ENCODE results near the gene SLC4A3. TPM values are rescaled to one million over a fixed set of nuclear protein-coding genes. Genes with fewer than 3 reads are reported as not detected.
"Not testable (repeated sequence)": the region's sequence is repeated elsewhere in the genome, so short reads cannot be mapped to it uniquely, and the experiment has no call there.

The SLC4A3 gene
- total and polyA plus RNA-seq, 10 donors: 0.71 to 9.2 (median 3.0) TPM

GRCh38 chr2:219650426-219651248 lies 23.2 kb downstream of the SLC4A3 start:
- TF ChIP-seq POLR2AphosphoS5 (IDR thresholded peaks at IDR 0.05) (no peak), POLR2A (IDR thresholded peaks at IDR 0.05) (no peak), CTCF (IDR thresholded peaks at IDR 0.05 in 8 of 11, conservative IDR thresholded peaks at IDR 0.05 in 3 of 11) (no peak)
- Histone ChIP-seq H3K9me3 (peaks cover 0 to 14% (median 0%) of the 10 kb centered on the region in 8 donors), H3K4me3 (no peak overlapping the region), H3K4me1 (no peaks in the 10 kb centered on the region), H3K27ac (no peak overlapping the region), H3K27me3 (replicated peaks in 1 of 7) (peaks cover 0 to 75% (median 14%) of the 10 kb centered on the region in 7 donors), H3K36me3 (no peaks in the 10 kb centered on the region)
- intact Hi-C loops (cut with DNase I; ENCODE audit: low total_unique reads): no loop called here
- WGBS, 5 donors: 66 to 86% (median 69%) methylated on average over 7 to 8 of the region's 8 CpGs
- no peak for DNase-seq

- Histone ChIP-seq H3K27me3 (replicated peaks in 1 of 7) (peaks cover 0 to 80% (median 17%) of the 10 kb centered on the region in 7 donors), H3K9me3 (peaks cover 0 to 14% (median 0%) of the 10 kb centered on the region in 8 donors)
- H3K4me3 ChIP-seq; H3K36me3 ChIP-seq; DNase-seq; intact Hi-C loops (cut with DNase I; ENCODE audit: low total_unique reads); H3K4me1 ChIP-seq; H3K27ac ChIP-seq: not testable (repeated sequence)
- 78 to 80% (median 80%) methylated on average over 6 of the region's 6 CpGs for WGBS, 5 donors
Observed at GRCh38 chr2:219651656-219652055, 24.2 kb downstream of the SLC4A3 start.

- no peak overlapping the region for H3K27ac ChIP-seq
- H3K9me3 ChIP-seq: peaks cover 0 to 28% (median 13%) of the 10 kb centered on the region in 8 donors
- H3K4me1 ChIP-seq: no peaks in the 10 kb centered on the region
- intact Hi-C loops (cut with DNase I; ENCODE audit: low total_unique reads): no loop called here
- no peak for DNase-seq
- H3K27me3 ChIP-seq (replicated peaks in 1 of 7): peaks cover 0 to 62% (median 13%) of the 10 kb centered on the region in 7 donors
- H3K4me3 ChIP-seq: no peak overlapping the region
- no peaks in the 10 kb centered on the region for H3K36me3 ChIP-seq
- WGBS, 5 donors: 90 to 97% (median 95%) methylated on average over 1 of the region's 1 CpG
- TF ChIP-seq POLR2AphosphoS5 (IDR thresholded peaks at IDR 0.05) (no peak), POLR2A (IDR thresholded peaks at IDR 0.05) (no peak), CTCF (IDR thresholded peaks at IDR 0.05 in 8 of 11, conservative IDR thresholded peaks at IDR 0.05 in 3 of 11) (no peak)
Observed at GRCh38 chr2:219656526-219656925, 29.1 kb downstream of the SLC4A3 start.

- Histone ChIP-seq H3K9me3 (peaks cover 0 to 29% (median 18%) of the 10 kb centered on the region in 8 donors), H3K27ac (no peak overlapping the region), H3K36me3 (no peaks in the 10 kb centered on the region), H3K4me3 (no peak overlapping the region), H3K4me1 (no peaks in the 10 kb centered on the region), H3K27me3 (replicated peaks in 1 of 7) (peaks cover 0 to 52% (median 13%) of the 10 kb centered on the region in 7 donors)
- intact Hi-C loops (cut with DNase I; ENCODE audit: low total_unique reads): no loop called here
- WGBS, 5 donors: 76 to 83% (median 78%) methylated on average over 7 of the region's 7 CpGs
- TF ChIP-seq POLR2AphosphoS5 (IDR thresholded peaks at IDR 0.05) (no peak), CTCF (IDR thresholded peaks at IDR 0.05 in 8 of 11, conservative IDR thresholded peaks at IDR 0.05 in 3 of 11) (no peak), POLR2A (IDR thresholded peaks at IDR 0.05) (no peak)
- no peak for DNase-seq
Observed at GRCh38 chr2:219658196-219658846, 30.9 kb downstream of the SLC4A3 start.

All from spleen (tissue), 11 donors.